GM23338 (cell line): Measurements from ENCODE around the gene PGM1. TPM values are rescaled to one million over a fixed set of nuclear protein-coding genes. Genes with fewer than 3 reads are reported as not detected.

Source experiments
- ATAC-seq: fragments of 200-7000 bp; cut with Tn5 transposase; 3 replicates; pipeline ENCODE4 v1.9.1; 2020
- DNase-seq: peaks from one replicate; pipeline ENCODE4 v3.0.0-alpha.2; 2015; ENCODE audit warnings: low spot score
- H2AFZ ChIP-seq: fragments of 200-600 bp; sonication (generic); 2 replicates; pipeline ENCODE4 v1.8.0; 2016; ENCODE audit warnings: antibody characterized with exemption, mild to moderate bottlenecking, moderate library complexity
- H3F3A ChIP-seq: fragments of 200-600 bp; sonication (generic); replicated peaks from 2 replicates; pipeline ENCODE4 v1.8.0; 2017; ENCODE audit warnings: antibody characterized with exemption, mixed run types, low read depth
- H3K27ac ChIP-seq: fragments of 200-600 bp; sonication (generic); 2 replicates; pipeline ENCODE4 v1.6.1; 2016; ENCODE audit warnings: low read depth
- H3K27me3 ChIP-seq: fragments of 200-600 bp; sonication (generic); 2 replicates; pipeline ENCODE4 v1.8.0; 2016; ENCODE audit warnings: mild to moderate bottlenecking, mixed run types, moderate library complexity; ENCODE audit not compliant: insufficient read depth
- H3K36me3 ChIP-seq: fragments of 200-600 bp; sonication (generic); 2 replicates; pipeline ENCODE4 v1.8.0; 2016; ENCODE audit warnings: mild to moderate bottlenecking; ENCODE audit not compliant: insufficient read depth
- H3K4me1 ChIP-seq: fragments of 200-600 bp; sonication (generic); 2 replicates; pipeline ENCODE4 v1.8.0; 2016; ENCODE audit warnings: mild to moderate bottlenecking, moderate library complexity; ENCODE audit not compliant: insufficient read depth
- H3K4me2 ChIP-seq: fragments of 200-600 bp; sonication (generic); 2 replicates; pipeline ENCODE4 v1.7.1; 2017; ENCODE audit warnings: mixed run types
- H3K4me3 ChIP-seq: fragments of 200-600 bp; sonication (generic); 2 replicates; pipeline ENCODE4 v1.6.1; 2016; ENCODE audit warnings: mixed run types
- H3K79me2 ChIP-seq: fragments of 200-600 bp; sonication (generic); replicated peaks from 2 replicates; pipeline ENCODE4 v1.8.0; 2017; ENCODE audit warnings: mild to moderate bottlenecking; ENCODE audit not compliant: insufficient read depth
- H3K9me2 ChIP-seq: fragments of 200-600 bp; sonication (generic); 2 replicates; pipeline ENCODE4 v1.8.0; 2017; ENCODE audit not compliant: insufficient read depth
- H4K20me1 ChIP-seq: fragments of 200-600 bp; sonication (generic); replicated peaks from 2 replicates; pipeline ENCODE4 v1.8.0; 2017; ENCODE audit warnings: mild to moderate bottlenecking; ENCODE audit not compliant: insufficient read depth
- H3K27ac Mint-ChIP-seq: 2 replicates; pipeline ENCODE4 v1.8.0; 2020; ENCODE audit warnings: inconsistent platforms, mild to moderate bottlenecking, moderate library complexity, mixed read lengths
- H3K27me3 Mint-ChIP-seq: 3 replicates; pipeline ENCODE4 v1.8.0; 2022; ENCODE audit warnings: low read depth, mild to moderate bottlenecking, moderate library complexity, mixed read lengths, inconsistent platforms; ENCODE audit not compliant: insufficient read depth, poor library complexity
- H3K36me3 Mint-ChIP-seq: 3 replicates; pipeline ENCODE4 v1.8.0; 2021; ENCODE audit warnings: low read depth, mild to moderate bottlenecking, inconsistent platforms, moderate library complexity, mixed read lengths
- H3K4me1 Mint-ChIP-seq: 3 replicates; pipeline ENCODE4 v1.8.0; 2020; ENCODE audit warnings: mild to moderate bottlenecking, inconsistent platforms, mixed read lengths
- H3K4me3 Mint-ChIP-seq: 3 replicates; pipeline ENCODE4 v1.8.0; 2021; ENCODE audit warnings: moderate library complexity, mild to moderate bottlenecking, inconsistent platforms, mixed read lengths
- H3K9me3 Mint-ChIP-seq: 3 replicates; pipeline ENCODE4 v1.8.0; 2020; ENCODE audit warnings: moderate library complexity, mild to moderate bottlenecking, inconsistent platforms, mixed read lengths
- CREB1 ChIP-seq: fragments of 250-450 bp; sonication (Bioruptor Pico); IDR thresholded peaks from 2 replicates; pipeline ENCODE4 v1.5.0; 2020; ENCODE audit warnings: low read depth, mild to moderate bottlenecking, moderate library complexity
- CTCF ChIP-seq, 2 experiments: fragments of 200-600 bp in 1 of 2; sonication (generic) in 1 of 2; conservative IDR thresholded peaks; 2 replicates each; pipeline versions ENCODE4 v1.5.1 to v1.6.1; 2016 to 2017; ENCODE audit warnings: antibody characterized with exemption in 2 of 2, low read depth in 2 of 2, mild to moderate bottlenecking in 2 of 2, moderate library complexity in 1 of 2
- ETS1 ChIP-seq: IDR thresholded peaks from 2 replicates; pipeline ENCODE4 v1.6.1; 2016; ENCODE audit warnings: antibody characterized with exemption
- EZH2 ChIP-seq: fragments of 200-600 bp; sonication (generic); IDR thresholded peaks from one replicate; pipeline ENCODE4 v1.8.0; 2017; ENCODE audit warnings: antibody characterized with exemption, mild to moderate bottlenecking, low read depth; ENCODE audit not compliant: unreplicated experiment
- EZH2phosphoT487 ChIP-seq: fragments of 200-600 bp; sonication (generic); IDR thresholded peaks from one replicate; pipeline ENCODE4 v1.8.1; 2018; ENCODE audit warnings: antibody characterized with exemption; ENCODE audit not compliant: unreplicated experiment
- POLR2AphosphoS5 ChIP-seq: IDR thresholded peaks from 2 replicates; pipeline ENCODE4 v1.6.1; 2016; ENCODE audit warnings: antibody characterized with exemption, low read depth
- STAT1 ChIP-seq: IDR thresholded peaks from one replicate; pipeline ENCODE4 v1.6.1; 2016; ENCODE audit warnings: antibody characterized with exemption; ENCODE audit not compliant: unreplicated experiment
- ZNF114 ChIP-seq: fragments of 250-450 bp; sonication (Bioruptor Pico); IDR thresholded peaks from 2 replicates; pipeline ENCODE4 v1.5.0; 2020; ENCODE audit warnings: mild to moderate bottlenecking, moderate library complexity
- ZNF462 ChIP-seq: fragments of 250-450 bp; sonication (Bioruptor Pico); IDR thresholded peaks from 2 replicates; pipeline ENCODE4 v1.5.0; 2020; ENCODE audit warnings: mild to moderate bottlenecking, moderate library complexity
- polyA plus RNA-seq: library from polyadenylated mRNA; unstranded; fragments of >200 nt; fragmentation: Nextera tagmentation; extraction: Ambion mirVana; gene quantifications from 2 replicates; pipeline ENCODE4 v1.2.1, GENCODE V29; 2016
- total RNA-seq: library from RNA; depleted of rRNA; stranded (reverse); fragments of >200 nt; shearing (Covaris generic); gene quantifications from 2 replicates; pipeline ENCODE4 v1.2.3, GENCODE V29; 2014

The PGM1 gene
- total and polyA plus RNA-seq, 2 experiments from 2014 or later = 20.9 to 71.9 TPM

GRCh38 chr1:63686696-63687095, 93.5 kb downstream of the PGM1 start (continued):
- no peak for TF ChIP-seq ZNF462 (CRISPR knock-in tag)
- TF ChIP-seq EZH2 = no peak
- TF ChIP-seq CTCF (conservative IDR thresholded peaks at IDR 0.05; ENCODE audit: low read depth in 2 of 2) = no peak
- no peak for TF ChIP-seq ZNF114 (CRISPR knock-in tag)

GRCh38 chr1:63688302-63688890, 95.2 kb downstream of the PGM1 start:
- no peak for ATAC-seq

More at GRCh38 chr1:63688302-63688890, 95.2 kb downstream of the PGM1 start:
- no peak overlapping the region for H3K4me3 ChIP-seq
- Mint-ChIP-seq H3K27me3 (peaks cover 2% of the 10 kb centered on the region), H3K36me3 (no peaks in the 10 kb centered on the region), H3K27ac (no peak overlapping the region), H3K4me1 (peaks cover 10% of the 10 kb centered on the region; the same call in 2 of the 3 replicates), H3K9me3 (no peaks in the 10 kb centered on the region), H3K4me3 (no peak overlapping the region)
- no peak for DNase-seq
- H3K36me3 ChIP-seq = no peaks in the 10 kb centered on the region
- no peaks in the 10 kb centered on the region for H3K79me2 ChIP-seq
- H3K4me2 ChIP-seq = no peak overlapping the region
- no peaks in the 10 kb centered on the region for H4K20me1 ChIP-seq
- no peaks in the 10 kb centered on the region; the same call in 1 of the 2 replicates for H3K9me2 ChIP-seq
- no peaks in the 10 kb centered on the region for H3K4me1 ChIP-seq
- H3K27me3 ChIP-seq = no peaks in the 10 kb centered on the region
- H3K27ac ChIP-seq = no peak overlapping the region
- TF ChIP-seq POLR2AphosphoS5 (no peak), EZH2phosphoT487 (no peak), STAT1 (no peak), ETS1 (no peak), CREB1 (CRISPR knock-in tag) (no peak)
- H3F3A ChIP-seq = no peaks in the 10 kb centered on the region
- 0 out of 2 replicates have a peak overlapping the region, but pooled peaks have one; percentile 53 for H2AFZ ChIP-seq
